CD4-positive, alpha-beta T cell treated with Interferon alpha-2 for 1 hour (primary cell): ENCODE measurements around the gene SBF2.
A peak's percentile ranks its signal among the peaks of the same experiment; 100 is the strongest.
"Not testable (repeated sequence)": the region's sequence is repeated elsewhere in the genome, so short reads cannot be mapped to it uniquely, and the experiment has no call there.

Experiments
- DNase-seq, 2 donors: peaks; one replicate each; pipeline ENCODE4 v3.0.0-alpha.2; 2020 to 2022

Gene SBF2

DNA sequence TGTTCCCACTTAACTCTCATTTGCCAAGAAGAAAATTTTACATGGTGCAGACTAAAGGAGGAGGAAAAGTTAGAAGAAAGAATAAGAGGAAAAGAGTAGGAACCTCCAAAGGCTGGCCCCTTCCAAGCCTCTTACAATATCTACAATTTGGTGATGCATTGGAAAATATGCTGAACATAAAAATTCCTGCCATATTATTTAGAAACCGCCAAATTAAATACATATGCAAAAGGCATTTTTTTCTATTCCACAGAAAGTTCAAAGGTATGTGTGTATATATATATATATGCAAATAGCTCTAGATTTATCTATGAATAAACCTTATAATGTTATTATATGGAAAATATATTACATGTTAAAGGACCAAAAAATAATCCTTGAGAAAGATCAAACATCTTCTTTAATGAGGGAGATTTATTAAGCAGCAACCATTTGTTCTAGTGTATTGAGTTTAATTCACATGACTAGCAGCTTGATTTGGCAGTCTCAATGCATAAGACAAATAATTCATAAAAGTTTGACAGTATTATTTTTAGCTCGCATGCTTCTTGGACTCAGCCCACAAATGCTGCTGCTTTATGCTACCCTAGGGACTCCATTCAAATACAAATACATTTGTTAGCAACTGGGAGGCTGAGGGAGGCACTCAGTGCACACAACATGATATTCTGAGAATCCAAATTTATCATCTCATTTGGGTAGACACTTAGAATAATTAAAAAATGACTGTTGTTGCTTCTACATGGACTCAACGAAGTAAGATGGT, 184.9 kb downstream of the SBF2 start:
- no peak for DNase-seq

DNA sequence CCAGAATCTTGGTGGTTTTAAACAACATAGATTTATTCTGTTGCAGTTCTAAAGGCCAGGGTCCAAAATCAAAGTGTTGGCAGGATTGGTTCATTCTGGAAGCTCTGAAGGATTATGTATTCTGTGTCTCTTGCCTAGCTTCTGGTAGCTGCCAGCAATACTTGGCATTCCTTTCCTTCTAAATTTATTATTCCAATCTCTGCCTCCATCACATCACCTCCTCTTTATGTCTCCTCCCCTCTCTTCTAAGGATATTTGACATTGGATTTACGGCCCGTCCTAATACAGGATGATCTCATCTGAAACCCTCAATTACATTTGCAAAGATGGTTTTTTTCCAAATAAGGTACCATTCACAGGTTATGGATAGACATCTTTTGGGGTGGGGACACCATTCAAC, 186.5 kb downstream of the SBF2 start:
- DNase-seq = no peak

DNA sequence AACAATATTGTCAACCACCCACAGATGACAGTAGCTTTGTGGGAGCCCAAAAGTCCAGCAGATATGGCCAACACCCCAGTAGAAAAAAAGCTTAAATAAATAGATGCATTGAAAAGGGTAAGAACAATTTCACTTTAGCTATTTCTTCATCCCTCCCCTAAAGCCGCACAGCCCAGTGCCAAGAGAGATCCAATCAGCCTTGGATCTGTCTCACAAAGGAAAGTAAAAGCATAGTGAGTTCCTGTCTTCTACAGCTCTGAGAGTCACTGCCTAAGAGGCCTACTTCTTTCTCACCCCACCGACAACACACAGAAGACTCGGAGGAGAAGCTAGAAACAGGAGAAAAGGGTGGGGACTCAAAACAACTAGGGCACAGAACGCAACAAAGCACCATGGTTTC, 196.4 kb downstream of the SBF2 start:
- no peak for DNase-seq

DNA sequence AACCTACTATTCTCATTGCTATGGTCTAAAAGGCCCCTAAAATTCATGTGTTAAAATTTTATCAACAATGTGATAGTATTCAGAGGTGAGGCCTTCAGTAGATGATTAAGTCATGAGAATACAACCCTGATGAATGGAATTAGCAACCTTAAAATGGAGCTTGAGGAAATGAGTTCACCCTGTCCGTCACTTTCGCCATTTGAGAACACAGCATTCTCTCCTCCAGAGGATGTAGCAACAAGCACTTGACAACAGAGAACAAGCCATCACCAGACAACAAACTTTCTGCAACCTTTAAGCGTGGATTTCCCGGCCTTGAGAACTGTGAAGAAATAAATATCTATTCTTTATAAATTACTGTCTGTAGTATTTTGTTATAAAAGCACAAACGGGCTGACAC, 197.0 kb downstream of the SBF2 start:
- no peak for DNase-seq

DNA sequence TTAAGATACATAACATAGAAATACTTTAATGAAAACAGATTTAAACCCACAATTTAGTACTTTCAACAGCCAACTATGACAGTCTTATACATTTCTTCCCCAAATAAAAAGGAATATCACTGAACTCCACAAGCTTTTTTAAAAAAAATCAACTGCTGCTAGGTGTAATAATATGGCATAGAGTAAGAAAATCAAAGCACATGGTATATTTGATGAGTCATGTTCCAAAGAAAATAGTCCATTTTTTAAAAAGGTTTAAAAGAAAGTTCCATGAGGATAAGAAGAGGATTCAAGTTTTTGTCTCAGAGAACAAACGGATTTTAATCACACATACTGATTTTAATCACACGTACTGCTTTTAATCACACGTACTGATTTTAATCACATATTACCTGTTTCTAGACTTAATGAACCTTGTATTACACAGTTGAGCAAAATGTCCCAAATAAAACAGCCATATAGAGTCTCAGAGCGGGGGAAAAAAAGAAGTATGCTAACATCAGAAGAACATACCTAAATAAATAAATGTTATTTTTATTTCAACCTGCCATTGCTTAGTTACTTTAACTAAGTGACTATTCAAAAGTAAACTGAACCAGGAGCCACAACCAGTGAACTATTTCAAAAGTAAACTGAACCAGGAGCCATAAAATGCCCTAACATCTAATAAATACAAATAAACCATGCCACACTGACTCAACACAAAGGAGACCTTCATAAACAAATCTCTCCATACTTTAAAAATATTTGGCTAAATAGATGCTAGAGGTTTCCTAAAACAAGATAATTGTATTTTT, 198.4 kb downstream of the SBF2 start:
- DNase-seq = no peak

DNA sequence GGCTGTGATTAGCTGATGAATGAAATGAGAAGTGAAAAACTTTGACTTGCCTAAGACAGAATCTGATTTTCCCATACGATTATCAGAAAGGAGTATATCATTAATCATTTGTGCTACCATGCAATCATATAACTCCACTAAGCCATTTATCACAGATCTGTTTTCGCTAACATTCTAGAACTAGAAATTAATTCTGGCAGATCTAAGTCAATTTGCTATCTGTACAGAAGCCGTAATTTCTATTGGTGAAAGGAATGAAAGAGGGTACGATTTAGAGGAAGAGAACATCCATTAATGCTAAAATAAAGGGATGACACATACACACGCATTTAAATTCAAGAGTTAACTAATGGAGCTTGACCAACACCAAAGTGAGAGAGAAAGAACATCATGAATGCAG, 201.6 kb downstream of the SBF2 start:
- DNase-seq = no peak

DNA sequence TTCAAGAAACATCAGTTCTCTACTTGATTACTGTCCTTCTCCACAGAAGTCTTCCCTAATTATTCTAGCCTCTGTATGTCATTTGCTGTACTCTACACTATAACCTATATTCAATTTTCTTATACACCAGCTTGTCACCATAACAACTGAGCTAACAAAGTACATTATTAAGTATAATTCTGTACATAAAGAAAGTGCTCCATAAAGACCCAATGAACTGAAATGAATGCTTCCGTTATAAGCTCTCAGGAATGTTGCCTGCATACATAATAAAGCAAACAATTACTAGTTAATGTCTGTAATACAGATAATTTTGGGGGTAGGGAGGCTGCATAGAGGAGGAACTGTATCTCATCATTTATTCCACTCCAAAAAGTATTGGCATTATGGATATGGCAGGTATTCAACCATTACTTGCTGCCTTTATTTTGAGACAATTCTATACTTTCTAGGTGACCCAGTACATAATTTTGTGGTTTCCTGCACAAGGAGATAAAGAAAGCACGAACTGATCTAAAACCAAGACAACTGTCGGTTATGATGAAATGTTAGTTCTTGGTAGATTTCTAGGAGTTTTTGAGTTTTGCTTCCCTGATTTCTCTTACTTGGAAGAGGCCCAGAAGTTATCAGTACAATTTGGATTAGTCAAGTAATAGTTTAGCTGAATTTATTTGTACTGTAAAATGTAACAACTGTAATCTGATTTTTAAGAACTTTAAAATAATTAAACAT, 202.5 kb downstream of the SBF2 start:
- no peak for DNase-seq

DNA sequence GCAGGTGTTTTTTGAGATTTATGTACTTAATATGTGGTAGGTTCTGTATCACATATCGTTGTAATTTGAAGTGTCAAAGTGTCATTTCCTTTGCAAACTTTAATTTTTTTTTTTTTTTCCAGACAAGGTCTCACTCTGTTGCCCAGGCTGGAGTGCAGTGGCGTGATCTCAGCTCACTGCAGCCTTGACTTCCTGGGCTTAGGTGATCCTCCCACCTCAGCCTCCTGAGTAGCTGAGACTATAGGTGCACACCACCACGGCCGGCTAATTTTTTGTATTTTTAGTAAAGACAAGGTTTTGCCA, 206.1 kb downstream of the SBF2 start:
- not testable (repeated sequence) for DNase-seq

DNA sequence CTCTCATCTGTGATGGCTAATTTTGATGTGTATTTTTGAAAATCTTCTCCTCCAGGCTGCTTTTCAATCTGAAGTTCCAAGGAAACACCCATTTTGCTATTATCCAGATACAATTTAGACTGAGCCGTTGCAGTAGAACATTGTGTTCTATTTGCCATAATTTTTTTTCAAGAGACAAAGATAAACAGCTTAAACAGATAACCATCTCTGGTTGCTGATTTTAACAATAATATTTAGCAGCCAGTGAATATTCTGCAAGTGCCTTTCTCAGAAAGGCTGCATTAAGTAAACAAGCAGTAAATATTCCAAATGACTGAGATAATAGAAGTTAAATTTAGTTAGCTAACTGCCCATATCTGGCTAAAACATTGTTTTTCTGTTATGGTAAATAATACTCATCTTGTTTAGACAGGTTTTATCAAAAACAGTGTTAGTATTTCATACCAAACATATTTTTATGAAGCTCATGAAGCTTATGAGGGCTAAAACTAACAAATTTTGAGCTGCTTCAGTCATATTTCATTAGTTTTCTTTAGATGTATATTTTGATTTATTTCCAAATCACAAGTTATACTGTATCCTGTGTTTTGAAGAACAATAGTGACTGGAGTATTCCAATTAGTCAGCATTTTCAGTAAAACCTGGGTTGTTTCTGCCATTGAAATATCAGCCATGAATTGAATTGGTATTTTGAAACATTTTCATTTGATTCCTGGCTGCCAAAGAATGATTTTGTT, 206.7 kb downstream of the SBF2 start:
- DNase-seq = no peak

DNA sequence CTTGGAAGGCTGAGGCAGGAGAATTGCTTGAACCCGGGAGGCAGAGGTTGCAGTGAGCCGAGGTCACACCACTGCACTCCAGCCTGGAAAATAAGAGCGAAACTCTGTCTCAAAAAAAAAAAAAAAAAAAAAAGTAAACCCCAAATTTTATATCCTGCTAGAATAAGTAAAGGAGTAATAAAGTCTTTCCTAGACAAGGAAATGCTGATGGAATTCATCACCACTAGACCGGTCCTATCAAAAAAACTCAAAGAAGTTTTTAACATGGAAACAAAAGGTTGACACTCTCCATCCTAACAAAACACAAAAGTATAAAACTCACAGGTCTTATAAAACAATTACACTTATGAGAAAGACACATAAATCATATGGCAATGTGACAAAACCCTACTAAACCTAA, 213.9 kb downstream of the SBF2 start:
- no peak for DNase-seq

DNA sequence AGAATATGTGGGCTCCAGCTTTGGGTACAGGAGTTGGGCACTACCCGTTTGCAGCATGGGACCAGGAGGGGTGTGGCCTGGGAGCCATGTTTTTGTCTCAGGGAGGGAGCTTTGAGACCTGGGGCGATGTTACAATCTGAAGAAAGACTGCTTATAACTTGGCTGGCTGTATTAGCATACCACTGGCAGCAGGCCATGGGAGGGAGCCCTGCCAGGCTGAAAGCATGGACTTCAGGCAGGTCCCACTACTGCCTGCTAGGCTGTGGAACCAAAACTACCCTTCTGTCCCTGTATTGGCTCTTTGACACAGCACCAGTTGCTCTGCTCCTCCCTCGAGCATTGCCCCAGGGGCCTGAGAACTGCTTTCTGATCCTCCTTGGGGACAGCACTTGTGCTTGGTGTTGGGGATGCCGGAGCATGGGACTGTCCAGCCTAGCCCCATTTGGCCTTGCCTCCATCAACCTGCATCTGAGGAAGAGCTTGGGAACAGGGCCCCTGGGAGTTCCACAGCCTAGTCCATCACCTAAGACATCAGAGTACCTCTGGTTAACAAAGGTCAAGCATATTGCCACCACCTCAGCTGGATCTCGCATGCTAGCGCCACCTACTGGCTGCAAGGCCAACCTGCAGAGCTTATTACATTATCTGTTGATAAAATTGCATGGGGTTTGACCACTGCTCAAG, 217.4 kb downstream of the SBF2 start:
- DNase-seq = peak; percentile 11 to 26

DNA sequence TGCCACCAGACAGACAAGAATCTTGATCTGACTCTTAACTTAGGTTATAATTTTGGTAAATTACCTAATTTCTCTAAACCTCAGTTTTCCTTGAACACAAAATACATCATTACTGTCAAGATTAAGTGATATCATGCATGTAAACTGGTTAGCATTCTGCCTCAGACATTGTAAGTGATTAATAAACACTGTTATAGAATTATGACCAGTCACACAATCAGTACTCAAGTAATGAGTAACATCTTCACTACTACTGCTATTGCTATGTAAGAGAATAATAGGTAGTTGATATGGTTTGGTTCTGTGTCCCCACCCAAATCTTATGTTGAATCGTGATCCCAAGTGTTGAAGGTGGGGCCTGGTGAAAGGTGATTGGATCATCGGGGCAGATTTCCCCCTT, 218.9 kb downstream of the SBF2 start:
- no peak for DNase-seq

DNA sequence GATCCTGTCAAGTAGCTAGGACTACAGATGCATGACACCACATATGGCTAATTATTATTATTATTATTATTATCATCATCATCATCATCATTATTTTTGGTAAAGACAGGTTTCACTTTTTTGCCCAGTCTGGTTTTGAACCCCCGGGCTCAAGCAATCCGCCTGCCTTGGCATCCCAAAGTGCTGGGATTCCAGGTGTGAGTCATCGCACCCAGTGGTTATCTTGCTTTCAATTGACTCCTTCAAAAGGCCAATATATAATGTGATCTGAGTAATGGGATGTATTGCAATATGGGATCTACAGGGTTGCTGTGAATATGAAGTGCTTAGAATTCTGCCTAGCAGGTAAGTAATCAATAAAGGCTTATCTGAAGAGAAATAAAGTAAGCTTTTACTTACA, 221.2 kb downstream of the SBF2 start:
- no peak for DNase-seq

DNA sequence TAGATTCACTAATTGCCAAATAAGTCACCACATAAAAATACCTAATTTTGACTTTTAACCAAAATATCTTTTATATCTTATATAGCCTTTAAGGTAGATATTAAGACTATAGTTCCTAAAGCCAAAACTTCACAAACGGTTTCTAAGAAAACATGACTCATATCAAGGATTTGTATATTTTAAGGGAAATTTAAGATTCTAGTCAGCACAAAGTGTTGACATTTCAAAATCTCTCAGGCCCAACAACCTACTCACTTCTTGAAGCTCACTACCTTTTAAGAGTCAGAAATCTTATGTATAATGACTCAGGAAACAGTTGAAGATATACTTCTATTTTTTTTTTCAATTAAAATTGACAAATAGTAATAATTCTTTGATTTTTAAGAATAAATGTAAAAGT, 221.9 kb downstream of the SBF2 start:
- DNase-seq = no peak

DNA sequence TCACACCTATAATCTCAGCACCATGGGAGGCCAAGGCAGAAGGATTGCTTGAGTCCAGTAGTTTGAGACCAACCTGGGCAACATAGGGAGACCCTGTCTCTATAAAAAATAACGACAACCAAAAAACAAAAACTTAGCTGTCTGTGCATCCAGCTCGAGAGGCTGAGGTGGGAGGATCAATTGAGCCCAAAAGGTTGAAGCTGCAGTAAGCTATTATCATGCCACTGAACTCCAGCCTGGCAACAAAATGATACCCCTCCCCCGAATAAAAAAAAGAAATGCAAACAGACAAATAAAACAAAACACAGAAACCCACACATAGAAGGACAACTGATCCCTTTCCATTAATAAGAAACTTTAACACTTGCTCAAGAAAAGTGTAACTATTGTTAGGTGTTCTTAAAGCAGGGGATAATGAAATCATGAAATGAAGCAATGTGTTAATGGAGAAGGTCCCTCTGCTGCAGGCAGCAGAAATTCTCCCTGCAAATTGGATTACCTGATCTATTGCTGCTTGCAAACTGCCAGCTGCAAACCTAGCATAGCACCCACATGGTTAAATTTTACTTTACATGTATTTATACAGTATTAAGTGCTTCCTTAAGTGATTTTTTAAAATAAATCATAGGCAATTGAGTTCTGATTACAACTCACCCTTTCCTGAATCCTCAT, 226.3 kb downstream of the SBF2 start:
- DNase-seq = no peak

DNA sequence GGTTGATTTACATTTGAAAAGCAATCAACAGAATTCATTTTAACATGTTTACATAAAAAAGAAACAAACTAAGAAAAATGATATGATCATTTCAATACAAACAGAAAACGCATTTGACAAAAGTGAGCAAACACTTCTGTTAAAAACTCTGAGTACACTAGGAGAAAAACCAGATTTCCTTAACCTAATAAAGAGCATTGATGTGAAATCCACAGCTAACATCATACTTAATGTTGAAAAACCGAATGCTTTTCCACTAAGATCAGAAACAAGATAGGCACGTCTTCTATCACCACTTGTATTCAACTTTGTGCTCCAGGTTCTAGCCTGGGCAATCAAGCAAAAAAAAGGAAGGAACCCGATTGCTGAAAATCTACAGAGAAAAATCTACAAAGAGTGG, 227.6 kb downstream of the SBF2 start:
- DNase-seq = no peak

DNA sequence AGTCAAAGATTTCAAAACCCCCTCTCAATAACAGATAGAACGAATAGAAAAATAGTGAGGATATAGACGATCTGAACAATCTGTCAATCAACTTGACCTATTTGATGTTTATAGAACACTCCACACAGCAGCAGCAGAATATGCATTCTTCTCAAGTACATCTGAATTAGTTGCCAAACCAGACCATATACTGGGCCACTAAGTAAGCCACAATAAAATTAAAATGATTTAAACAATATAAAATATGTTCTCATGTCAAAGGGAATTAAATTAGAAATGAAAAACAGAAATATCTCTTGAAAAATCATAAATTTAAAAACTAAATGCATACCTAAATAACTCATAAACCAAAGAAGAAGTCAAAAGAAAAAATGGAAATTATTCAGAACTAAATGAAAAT, 229.2 kb downstream of the SBF2 start:
- no peak for DNase-seq

DNA sequence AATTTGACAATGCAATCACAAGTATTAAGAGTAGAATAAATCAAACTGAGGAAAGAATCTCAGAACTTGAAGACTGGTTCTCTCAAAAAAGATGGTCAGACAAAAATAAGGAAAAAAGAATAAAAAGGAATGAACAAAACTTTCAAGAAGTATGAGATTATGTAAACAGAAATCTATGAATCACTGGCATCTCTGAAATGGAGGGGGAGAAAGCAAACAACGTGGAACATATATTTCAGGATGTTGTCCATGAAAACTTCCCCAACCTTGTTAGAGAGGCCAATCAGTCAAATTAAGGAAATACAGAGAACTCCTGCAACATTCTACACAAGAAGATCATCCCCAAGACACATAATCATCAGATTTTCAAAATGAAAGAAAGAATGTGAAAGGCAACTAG, 235.7 kb downstream of the SBF2 start:
- no peak for DNase-seq

DNA sequence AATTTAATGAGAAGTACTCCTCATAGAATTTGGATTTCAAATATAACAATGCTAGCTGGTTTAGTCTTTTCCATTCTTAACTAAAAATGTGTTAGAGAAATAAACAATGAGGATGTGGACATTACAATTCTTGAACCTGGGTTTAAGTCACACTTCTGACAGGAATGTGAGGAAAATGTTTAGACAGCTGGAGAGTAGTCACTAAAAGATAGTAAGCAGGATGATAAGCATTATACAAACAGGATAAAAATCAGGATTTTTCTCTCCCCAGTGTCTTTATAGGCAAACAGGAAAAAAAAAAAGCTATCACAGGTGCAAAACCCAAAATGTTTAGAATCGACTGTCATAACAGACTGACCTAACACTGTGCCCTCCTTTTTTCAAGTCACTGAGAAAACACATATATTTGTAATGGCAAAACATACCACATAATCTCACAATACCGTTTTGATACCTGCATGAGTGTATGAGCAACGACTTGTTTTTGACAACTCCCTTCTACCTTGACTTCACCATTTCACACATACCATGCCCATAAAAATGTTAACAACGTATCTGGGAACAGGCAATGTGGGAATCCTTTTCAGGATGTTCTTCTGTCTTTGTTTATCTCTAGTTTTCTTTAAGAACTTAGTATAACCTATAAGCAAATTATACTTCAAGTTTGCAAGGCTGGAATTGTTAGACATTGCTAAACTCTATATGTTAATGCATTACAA, 242.0 kb downstream of the SBF2 start:
- no peak for DNase-seq

DNA sequence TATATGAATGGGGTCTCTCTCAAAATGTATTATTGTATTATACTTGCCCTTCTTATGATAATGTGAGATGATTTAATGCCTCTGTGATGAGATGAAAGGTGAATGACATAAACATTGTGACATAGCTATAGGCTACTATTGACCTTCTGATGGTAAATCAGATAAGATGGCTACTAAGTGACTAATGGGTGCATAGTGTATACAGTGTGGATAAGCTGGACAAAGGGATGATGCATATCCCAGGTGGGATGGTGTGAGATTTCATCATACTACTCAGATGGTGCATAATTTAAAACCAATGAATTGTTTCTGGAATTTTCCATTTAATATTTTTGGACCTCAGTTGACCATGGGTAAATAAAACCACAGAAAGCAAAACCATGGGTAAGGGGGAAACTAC, 243.5 kb downstream of the SBF2 start:
- no peak for DNase-seq

DNA sequence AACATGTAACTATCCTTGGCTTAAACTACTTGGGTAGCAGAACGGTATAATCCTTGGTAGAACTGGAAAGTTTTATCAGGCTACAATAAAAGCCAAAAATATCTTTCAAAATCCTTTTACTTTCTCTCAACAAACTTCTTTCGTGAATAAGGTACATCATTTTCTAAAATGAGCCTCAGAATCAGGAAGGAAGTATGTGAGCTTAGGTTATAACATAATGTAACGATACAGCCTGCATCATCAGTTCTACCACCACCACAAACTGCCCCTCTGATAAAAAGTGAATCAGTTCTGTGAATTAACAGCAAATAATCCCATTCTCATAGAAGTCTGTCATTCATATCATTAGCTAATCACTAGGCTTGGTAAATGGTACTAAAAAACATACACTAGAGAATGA, 244.3 kb downstream of the SBF2 start:
- DNase-seq = no peak

DNA sequence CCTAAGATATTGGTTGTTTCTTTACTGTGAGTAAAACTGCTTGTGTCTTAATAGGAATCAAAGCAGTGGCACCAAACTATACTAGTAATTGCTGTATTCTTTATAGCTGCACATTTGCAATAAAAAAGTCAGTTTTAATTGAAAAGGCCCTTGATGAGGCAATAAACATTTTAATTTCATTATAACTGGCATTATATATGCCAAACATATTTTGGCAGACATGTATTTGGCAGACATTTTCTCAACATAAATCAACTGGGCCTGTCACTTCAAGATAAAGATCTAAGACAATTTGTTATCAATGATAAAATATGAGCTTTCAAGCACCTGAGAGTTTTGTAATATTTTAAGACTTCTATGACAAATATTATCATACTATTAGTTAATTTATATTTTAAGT, 245.7 kb downstream of the SBF2 start:
- no peak for DNase-seq
